ENCODE measurements around the gene TMEM63B.

GRCh38 chr6:44201638-44202303 lies 74.4 kb downstream of the TMEM63B start:
- TF ChIP-seq POLR2A (IDR thresholded peaks at IDR 0.05): peak; percentile 29
- no peak for TF ChIP-seq CTCF (IDR thresholded peaks at IDR 0.05)
- TF ChIP-seq POLR2AphosphoS5 (IDR thresholded peaks at IDR 0.05): peak; percentile 53

Data from prostate gland (tissue), 2 donors.